GM20431 (cell line): ENCODE data around the gene CPT1B.

Experiments used
- in situ Hi-C: fragments of 300-500 bp; cut with MseI, MboI; formaldehyde crosslinking; loops from one replicate; pipeline ENCODE4 v1.15.0; 2020; ENCODE audit warnings: low sequenced_read_pairs; ENCODE audit not compliant: unreplicated experiment

CPT1B gene

GRCh38 chr22:50572965-50573364 lies 5.3 kb downstream of the CPT1B start:
- in situ Hi-C loops, result no loop called here

- in situ Hi-C loops, result no loop called here
Measured at GRCh38 chr22:50571264-50572175, 6.7 kb downstream of the CPT1B start.

DNA sequence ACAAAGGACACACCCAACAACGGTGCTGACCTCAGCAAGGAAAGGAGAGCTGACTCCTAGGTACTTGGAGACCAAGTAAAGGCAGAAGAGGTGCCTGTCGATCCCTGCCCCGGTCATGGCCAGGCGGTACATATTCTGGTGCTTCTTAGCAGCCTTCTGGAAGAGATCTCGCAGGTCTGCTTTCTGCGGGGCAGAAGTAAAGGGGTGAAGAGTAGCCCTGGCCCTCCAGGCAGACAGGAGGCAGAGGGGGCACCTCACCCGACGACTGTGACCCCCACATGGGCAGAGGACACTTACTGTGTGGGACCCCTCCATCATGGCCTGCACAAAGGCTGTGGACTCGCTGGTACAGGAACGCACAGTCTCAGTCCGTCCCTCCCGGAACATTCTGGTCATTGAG lies 7.4 kb downstream of the CPT1B start:
- in situ Hi-C loops, result no loop called here

- in situ Hi-C loops, result no loop called here
Measured at GRCh38 chr22:50569896-50570535, 8.2 kb downstream of the CPT1B start.

- in situ Hi-C loops, result no loop called here
Measured at GRCh38 chr22:50569041-50569459, 9.2 kb downstream of the CPT1B start.

- in situ Hi-C loops, result no loop called here
Measured at GRCh38 chr22:50568626-50569025, 9.6 kb downstream of the CPT1B start.

- in situ Hi-C loops, result no loop called here
Measured at GRCh38 chr22:50567721-50568252, 10.4 kb downstream of the CPT1B start.

GRCh38 chr22:50564289-50564688 lies 13.9 kb downstream of the CPT1B start:
- in situ Hi-C loops, result no loop called here

GRCh38 chr22:50563413-50564160 lies 14.6 kb downstream of the CPT1B start:
- in situ Hi-C loops, result no loop called here

GRCh38 chr22:50562523-50563412 lies 15.5 kb downstream of the CPT1B start, which contains the start of gene SYCE3:
Gene SYCE3 (minus strand): TSS chr22:50562919. CDS start chr22:50556405, 6,514 bp downstream.
- in situ Hi-C loops, result no loop called here

DNA sequence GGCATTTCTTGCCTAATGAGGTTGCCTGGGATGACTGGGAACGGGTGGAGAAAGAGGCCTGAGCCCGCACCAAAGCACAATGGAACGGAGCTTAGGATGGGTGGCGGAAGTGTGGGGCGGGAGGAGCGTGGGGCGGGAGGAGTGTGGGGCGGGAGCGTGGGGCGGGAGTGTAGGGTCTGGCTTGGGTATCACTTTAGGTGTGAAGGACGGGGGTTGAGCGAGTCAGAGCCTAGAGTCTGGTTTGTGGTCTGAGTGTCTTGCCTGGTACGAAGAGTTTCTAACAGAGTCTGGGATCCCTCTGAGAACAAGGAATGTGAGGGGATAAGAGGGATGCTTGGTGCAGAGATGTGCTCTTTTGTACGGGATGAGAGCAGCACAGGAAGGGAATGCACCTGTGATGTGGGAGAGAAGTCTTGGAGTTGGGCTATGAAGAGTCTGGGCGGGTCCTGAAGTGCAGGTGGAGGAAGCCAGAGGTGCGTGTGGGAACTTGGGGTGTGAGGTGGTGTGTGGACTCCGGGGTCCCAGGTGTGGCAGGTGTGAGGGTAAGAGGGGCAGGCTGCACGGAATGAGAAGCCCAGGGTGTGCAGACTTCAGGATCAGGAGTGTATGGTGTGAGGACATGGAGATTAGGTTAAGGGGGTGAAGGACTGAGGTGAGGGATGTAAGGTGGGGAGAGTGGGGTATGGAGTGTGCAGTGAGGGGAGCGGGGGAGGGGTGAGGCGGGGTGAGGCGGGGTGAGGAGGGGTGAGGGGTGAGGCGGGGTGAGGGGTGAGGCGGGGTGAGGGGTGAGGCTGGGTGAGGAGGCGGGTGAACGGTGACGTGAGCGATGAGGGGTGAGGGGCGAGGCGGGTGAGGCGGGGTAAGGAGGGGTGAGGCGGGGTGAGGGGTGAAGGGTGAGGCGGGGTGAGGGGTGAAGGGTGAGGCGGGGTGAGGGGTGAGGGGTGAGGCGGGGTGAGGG lies 16.5 kb downstream of the CPT1B start:
- in situ Hi-C loops, result no loop called here

- in situ Hi-C loops, result no loop called here
Measured at GRCh38 chr22:50560034-50560433, 18.2 kb downstream of the CPT1B start.

- in situ Hi-C loops, result no loop called here
Measured at GRCh38 chr22:50556703-50557102, 21.5 kb downstream of the CPT1B start.

DNA sequence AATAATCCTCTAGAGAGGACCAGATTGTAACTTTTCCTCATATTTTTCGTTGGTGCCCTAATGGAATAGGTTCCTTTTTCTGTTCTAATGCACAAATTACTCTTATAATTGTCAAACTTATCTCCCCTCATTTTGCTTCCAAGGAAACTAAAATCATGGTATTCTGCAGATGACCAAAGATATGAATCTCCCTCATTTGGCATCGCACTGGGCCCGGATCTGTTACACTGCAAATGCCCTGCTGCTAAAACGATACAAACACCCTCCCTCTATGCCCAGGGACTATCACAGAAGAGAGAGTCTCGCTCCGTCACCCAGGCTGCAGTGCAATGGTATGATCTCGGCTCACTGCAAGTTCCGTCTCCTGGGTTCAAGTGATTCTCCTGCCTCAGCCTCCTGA lies 24.9 kb downstream of the CPT1B start:
- in situ Hi-C loops, result no loop called here

DNA sequence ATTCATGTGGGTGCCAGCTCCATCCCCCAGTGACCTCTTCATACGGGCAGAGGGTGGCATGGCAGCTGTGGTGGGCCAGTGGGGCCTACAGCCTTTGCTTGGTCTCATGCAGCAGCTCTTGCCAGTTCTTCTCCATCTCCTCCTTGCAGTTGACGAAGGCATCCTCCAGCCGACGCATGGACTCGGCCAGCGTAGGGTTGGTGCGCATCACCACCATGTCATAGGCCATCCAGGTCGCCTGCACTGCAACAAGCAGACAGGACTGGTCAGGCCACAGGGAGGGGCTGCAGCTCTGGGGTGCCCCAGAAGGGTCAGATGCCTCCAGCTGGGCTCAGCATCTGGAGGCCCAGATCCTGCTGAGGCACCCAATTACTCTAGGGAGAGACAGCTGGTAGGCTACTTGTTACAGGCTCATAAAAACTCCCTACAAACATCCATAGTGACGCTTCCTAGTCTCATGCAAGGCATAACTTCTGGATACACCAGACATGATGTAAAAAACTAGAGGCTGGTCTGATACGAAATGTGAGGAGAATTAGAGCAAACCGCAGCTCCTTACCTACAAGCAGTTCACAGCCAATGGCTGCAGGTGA lies 27.0 kb downstream of the CPT1B start:
- in situ Hi-C loops, result no loop called here

- in situ Hi-C loops, result no loop called here
Measured at GRCh38 chr22:50550395-50550794, 27.8 kb downstream of the CPT1B start.

GRCh38 chr22:50548921-50549790 lies 29.1 kb downstream of the CPT1B start:
- in situ Hi-C loops, result no loop called here
